Measurements from ENCODE around the gene RBL2. TPM values are rescaled to one million over a fixed set of nuclear protein-coding genes. Genes with fewer than 3 reads are reported as not detected.

RBL2 gene
- polyA plus RNA-seq, 1 donor from 2014 or later, result 146 TPM

- Histone ChIP-seq H3K9me2 (ENCODE audit: insufficient read depth, low read length) (no peaks in the 10 kb centered on the region), H3K9ac (ENCODE audit: low read length) (no peak overlapping the region), H2AFZ (ENCODE audit: low read depth, low read length) (no peak overlapping the region), H3K36me3 (ENCODE audit: insufficient read depth, low read length) (no peaks in the 10 kb centered on the region), H3K27ac (ENCODE audit: low read length) (no peak overlapping the region), H4K20me1 (ENCODE audit: insufficient read depth) (no peaks in the 10 kb centered on the region), H3K9me3 (ENCODE audit: low read length) (no peaks in the 10 kb centered on the region), H3K4me2 (ENCODE audit: low read length) (no peak overlapping the region), H3K4me3 (ENCODE audit: low read length) (no peak overlapping the region), H3K27me3 (ENCODE audit: insufficient read depth, low read depth, low read length) (no peaks in the 10 kb centered on the region), H3F3A (ENCODE audit: insufficient read depth, low read length, poor library complexity, severe bottlenecking) (no peaks in the 10 kb centered on the region), H3K79me2 (replicated peaks; ENCODE audit: insufficient read depth, low read length) (peaks cover 30% of the 10 kb centered on the region)
- TF ChIP-seq POLR2AphosphoS5 (IDR thresholded peaks at IDR 0.05) (no peak), EZH2 (IDR thresholded peaks at IDR 0.05; ENCODE audit: borderline replicate concordance, insufficient read depth, low read length, poor library complexity, severe bottlenecking) (no peak), TAF1 (IDR thresholded peaks at IDR 0.05; ENCODE audit: low read depth) (no peak), REST (IDR thresholded peaks at IDR 0.05; ENCODE audit: borderline replicate concordance) (no peak), SMC3 (conservative IDR thresholded peaks at IDR 0.05; ENCODE audit: poor library complexity) (no peak), RAD21 (conservative IDR thresholded peaks at IDR 0.05) (no peak), MXI1 (conservative IDR thresholded peaks at IDR 0.05; ENCODE audit: poor library complexity, severe bottlenecking) (no peak), CTCF (IDR thresholded peaks at IDR 0.05; ENCODE audit: poor library complexity, severe bottlenecking) (no peak)
Observed at GRCh38 chr16:53440125-53440524, 5.9 kb downstream of the RBL2 start.

- Histone ChIP-seq H3K9me2 (ENCODE audit: insufficient read depth, low read length) (no peaks in the 10 kb centered on the region), H3K36me3 (ENCODE audit: insufficient read depth, low read length) (peaks cover 7% of the 10 kb centered on the region)
- no peak for TF ChIP-seq REST (IDR thresholded peaks at IDR 0.05; ENCODE audit: borderline replicate concordance)
- no peak for TF ChIP-seq POLR2AphosphoS5 (IDR thresholded peaks at IDR 0.05)
- TF ChIP-seq SMC3 (conservative IDR thresholded peaks at IDR 0.05; ENCODE audit: poor library complexity), result no peak
Observed at GRCh38 chr16:53445534-53445933, 11.3 kb downstream of the RBL2 start.

More at GRCh38 chr16:53445534-53445933, 11.3 kb downstream of the RBL2 start:
- H3K27ac ChIP-seq (ENCODE audit: low read length), result no peak overlapping the region
- no peaks in the 10 kb centered on the region for H3K79me2 ChIP-seq (replicated peaks; ENCODE audit: insufficient read depth, low read length)
- no peaks in the 10 kb centered on the region for H3K27me3 ChIP-seq (ENCODE audit: insufficient read depth, low read depth, low read length)
- H2AFZ ChIP-seq (ENCODE audit: low read depth, low read length), result no peak overlapping the region
- no peaks in the 10 kb centered on the region for H3K9me3 ChIP-seq (ENCODE audit: low read length)
- no peak overlapping the region for H3K9ac ChIP-seq (ENCODE audit: low read length)
- no peak overlapping the region for H3K4me2 ChIP-seq (ENCODE audit: low read length)
- H4K20me1 ChIP-seq (ENCODE audit: insufficient read depth), result no peaks in the 10 kb centered on the region
- H3K4me3 ChIP-seq (ENCODE audit: low read length), result no peak overlapping the region
- no peaks in the 10 kb centered on the region for H3F3A ChIP-seq (ENCODE audit: insufficient read depth, low read length, poor library complexity, severe bottlenecking)

Measured in neural cell (in vitro differentiated cells).